Osteoblast (primary cell): ENCODE results near the gene ACAA1. TPM values are rescaled to one million over a fixed set of nuclear protein-coding genes. Genes with fewer than 3 reads are reported as not detected.

ENCODE experiments used
- DNase-seq: peaks from one replicate; pipeline ENCODE4 v3.0.0; 2011; ENCODE audit warnings: low spot score, mixed read lengths; ENCODE audit not compliant: insufficient read length; ENCODE audit errors: missing footprints
- H2AFZ ChIP-seq: 2 replicates; pipeline ENCODE4 v1.6.0; 2011; ENCODE audit warnings: mild to moderate bottlenecking, low read length
- H3K27ac ChIP-seq: 2 replicates; pipeline ENCODE4 v1.5.1; 2011; ENCODE audit warnings: mild to moderate bottlenecking, low read depth, low read length, moderate library complexity
- H3K27me3 ChIP-seq: 2 replicates; pipeline ENCODE4 v1.6.0; 2012; ENCODE audit warnings: mild to moderate bottlenecking, control low read depth, inconsistent platforms, low read length, moderate library complexity; ENCODE audit not compliant: insufficient read depth
- H3K36me3 ChIP-seq: 2 replicates; pipeline ENCODE4 v1.5.1; 2011; ENCODE audit warnings: mild to moderate bottlenecking, low read length, control low read depth, moderate library complexity; ENCODE audit not compliant: insufficient read depth
- H3K4me1 ChIP-seq: 2 replicates; pipeline ENCODE4 v1.5.1; 2011; ENCODE audit warnings: mild to moderate bottlenecking, low read length, control low read depth, moderate library complexity; ENCODE audit not compliant: insufficient read depth
- H3K4me2 ChIP-seq: 2 replicates; pipeline ENCODE4 v1.6.0; 2011; ENCODE audit warnings: mild to moderate bottlenecking, low read length; ENCODE audit not compliant: insufficient read depth
- H3K4me3 ChIP-seq: fragments of 200-600 bp; sonication (generic); 3 replicates; pipeline ENCODE4 v1.5.1; 2012; ENCODE audit warnings: mild to moderate bottlenecking, low read length, inconsistent platforms; ENCODE audit not compliant: insufficient read depth
- H3K79me2 ChIP-seq: 2 replicates; pipeline ENCODE4 v1.6.0; 2012; ENCODE audit warnings: mild to moderate bottlenecking, low read length, control low read depth, inconsistent platforms; ENCODE audit not compliant: insufficient read depth
- H3K9me3 ChIP-seq: 2 replicates; pipeline ENCODE4 v1.5.1; 2011; ENCODE audit warnings: low read depth, low read length, control low read depth
- H4K20me1 ChIP-seq: 2 replicates; pipeline ENCODE4 v1.6.0; 2012; ENCODE audit warnings: mild to moderate bottlenecking, low read length, control low read depth; ENCODE audit not compliant: insufficient read depth
- total RNA-seq: library from RNA; depleted of rRNA; stranded (reverse); fragments of >200 nt; gene quantifications from 2 replicates; pipeline ENCODE4 v1.2.3, GENCODE V29; 2012
- TF ChIP-seq, protein P1 (sequence below): IDR thresholded peaks from 2 replicates; pipeline ENCODE4 v1.5.1; 2011; ENCODE audit warnings: mild to moderate bottlenecking, low read depth, low read length, moderate library complexity; ENCODE audit errors: extremely low read depth

ACAA1 gene
- total RNA-seq, 1 donor = 17.4 TPM

DNA sequence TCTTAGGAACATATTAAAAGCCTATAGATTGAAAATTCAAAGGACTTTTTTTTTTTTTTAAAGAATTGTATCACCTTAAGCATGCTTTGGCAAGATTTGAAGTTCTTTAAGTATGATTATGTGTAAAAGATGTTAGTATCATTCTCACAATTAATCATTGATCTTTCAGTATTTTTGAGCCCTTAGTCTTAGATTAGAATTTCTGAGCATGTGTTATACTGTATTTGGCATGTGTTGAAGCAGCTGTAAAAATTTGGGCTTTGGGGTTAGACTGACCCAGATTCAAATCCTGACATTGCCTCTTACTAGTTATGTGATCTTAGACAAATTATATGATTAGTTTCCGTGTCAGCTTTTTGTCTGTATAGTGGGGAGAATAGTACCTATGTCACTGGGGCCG lies 34.7 kb upstream of the ACAA1 start:
- no peak overlapping the region for H3K4me2 ChIP-seq
- peaks cover 89% of the 10 kb centered on the region for H3K79me2 ChIP-seq
- no peaks in the 10 kb centered on the region for H3K27me3 ChIP-seq
- H3K4me1 ChIP-seq = peaks cover 53% of the 10 kb centered on the region
- H2AFZ ChIP-seq = no peak overlapping the region
- TF ChIP-seq, protein P1, sequence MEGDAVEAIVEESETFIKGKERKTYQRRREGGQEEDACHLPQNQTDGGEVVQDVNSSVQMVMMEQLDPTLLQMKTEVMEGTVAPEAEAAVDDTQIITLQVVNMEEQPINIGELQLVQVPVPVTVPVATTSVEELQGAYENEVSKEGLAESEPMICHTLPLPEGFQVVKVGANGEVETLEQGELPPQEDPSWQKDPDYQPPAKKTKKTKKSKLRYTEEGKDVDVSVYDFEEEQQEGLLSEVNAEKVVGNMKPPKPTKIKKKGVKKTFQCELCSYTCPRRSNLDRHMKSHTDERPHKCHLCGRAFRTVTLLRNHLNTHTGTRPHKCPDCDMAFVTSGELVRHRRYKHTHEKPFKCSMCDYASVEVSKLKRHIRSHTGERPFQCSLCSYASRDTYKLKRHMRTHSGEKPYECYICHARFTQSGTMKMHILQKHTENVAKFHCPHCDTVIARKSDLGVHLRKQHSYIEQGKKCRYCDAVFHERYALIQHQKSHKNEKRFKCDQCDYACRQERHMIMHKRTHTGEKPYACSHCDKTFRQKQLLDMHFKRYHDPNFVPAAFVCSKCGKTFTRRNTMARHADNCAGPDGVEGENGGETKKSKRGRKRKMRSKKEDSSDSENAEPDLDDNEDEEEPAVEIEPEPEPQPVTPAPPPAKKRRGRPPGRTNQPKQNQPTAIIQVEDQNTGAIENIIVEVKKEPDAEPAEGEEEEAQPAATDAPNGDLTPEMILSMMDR = no peak
- H3K9me3 ChIP-seq = no peaks in the 10 kb centered on the region
- H3K4me3 ChIP-seq = no peak overlapping the region
- DNase-seq = no peak
- no peaks in the 10 kb centered on the region for H3K36me3 ChIP-seq
- H3K27ac ChIP-seq = peak overlapping the region; percentile 3
- peaks cover 21% of the 10 kb centered on the region for H4K20me1 ChIP-seq

DNA sequence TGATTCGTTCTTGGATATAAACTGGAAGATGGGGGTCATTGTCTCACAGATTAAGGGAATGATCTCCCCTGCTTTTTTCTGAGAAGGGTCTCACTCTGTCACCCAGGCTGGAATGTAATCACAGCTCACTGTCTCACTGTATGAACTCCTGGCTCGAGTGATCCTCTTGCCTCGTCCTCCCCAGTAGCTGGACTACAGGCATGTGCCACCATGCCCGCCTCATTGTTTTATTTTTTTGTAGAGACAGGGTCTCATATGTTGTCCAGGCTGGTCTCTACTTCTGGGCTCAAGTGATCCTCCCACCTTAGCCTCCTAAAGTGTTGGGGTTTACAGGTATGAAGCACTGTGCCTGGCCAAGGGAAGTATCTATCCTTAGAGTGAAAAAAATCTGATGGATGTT lies 33.8 kb upstream of the ACAA1 start:
- Histone ChIP-seq H3K4me2 (no peak overlapping the region), H3K4me3 (no peak overlapping the region), H3K4me1 (peaks cover 53% of the 10 kb centered on the region), H3K79me2 (peaks cover 89% of the 10 kb centered on the region), H3K27ac (peak overlapping the region; percentile 59), H3K27me3 (no peaks in the 10 kb centered on the region), H4K20me1 (peaks cover 18% of the 10 kb centered on the region), H3K36me3 (no peaks in the 10 kb centered on the region), H3K9me3 (no peaks in the 10 kb centered on the region), H2AFZ (no peak overlapping the region)
- DNase-seq = no peak
- TF ChIP-seq, protein P1 = no peak

DNA sequence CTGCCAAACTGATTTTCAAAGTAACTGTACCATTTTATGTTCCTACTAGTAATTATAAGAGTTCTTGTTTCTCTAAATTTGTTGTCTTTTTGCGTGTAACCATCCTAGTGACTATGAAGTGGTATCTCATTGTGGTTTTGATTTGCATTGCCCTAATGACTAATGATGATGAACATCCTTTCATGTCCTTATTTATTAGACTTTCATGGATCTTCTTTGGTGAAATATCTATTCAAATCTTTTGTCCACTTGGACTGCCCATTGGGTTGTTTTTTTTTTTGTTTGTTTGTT lies 32.0 kb upstream of the ACAA1 start:
- Histone ChIP-seq H3K27ac (peak overlapping the region; percentile 97), H3K27me3 (no peaks in the 10 kb centered on the region), H3K4me3 (peak overlapping the region; percentile 46), H2AFZ (no peak overlapping the region), H3K9me3 (no peaks in the 10 kb centered on the region), H3K36me3 (no peaks in the 10 kb centered on the region), H3K79me2 (peaks cover 77% of the 10 kb centered on the region), H3K4me2 (peak overlapping the region; percentile 97), H3K4me1 (peaks cover 42% of the 10 kb centered on the region), H4K20me1 (peaks cover 6% of the 10 kb centered on the region)
- TF ChIP-seq, protein P1 = no peak
- no peak for DNase-seq

GRCh38 chr3:38168151-38169026 lies 31.5 kb upstream of the ACAA1 start:
- H3K9me3 ChIP-seq = no peaks in the 10 kb centered on the region

More at GRCh38 chr3:38168151-38169026, 31.5 kb upstream of the ACAA1 start:
- no peaks in the 10 kb centered on the region for H3K27me3 ChIP-seq
- H3K4me2 ChIP-seq = peak overlapping the region; percentile 97
- H3K4me3 ChIP-seq = peak overlapping the region; percentile 83
- H3K79me2 ChIP-seq = peaks cover 71% of the 10 kb centered on the region
- H3K36me3 ChIP-seq = no peaks in the 10 kb centered on the region
- H4K20me1 ChIP-seq = peaks cover 4% of the 10 kb centered on the region
- peaks cover 38% of the 10 kb centered on the region for H3K4me1 ChIP-seq
- peak; percentile 75 for DNase-seq
- no peak overlapping the region for H2AFZ ChIP-seq
- peak overlapping the region; percentile 97 for H3K27ac ChIP-seq
- TF ChIP-seq, protein P1 = no peak
